Activated CD4-positive, alpha-beta memory T cell treated with anti-CD3 and anti-CD28 coated beads for 36 hours (primary cell): ENCODE measurements around the gene MYT1. TPM values are rescaled to one million over a fixed set of nuclear protein-coding genes. Genes with fewer than 3 reads are reported as not detected.
"Not testable (repeated sequence)": the region's sequence is repeated elsewhere in the genome, so short reads cannot be mapped to it uniquely, and the experiment has no call there.

Experiments
- CTCF ChIA-PET: fragments of 350-600 bp; sonication (Branson Sonifier 250); formaldehyde crosslinking; loops from one replicate; lab custom pipeline; 2021; ENCODE audit warnings: antibody characterized with exemption, inconsistent platforms; lab: Charles Lee
- POLR2A ChIA-PET: fragments of 350-600 bp; sonication (Branson Sonifier 250); formaldehyde crosslinking; loops from one replicate; lab custom pipeline; 2021; ENCODE audit warnings: antibody characterized with exemption; lab: Charles Lee
- DNase-seq: peaks from one replicate; pipeline ENCODE4 v3.0.0-alpha.2; 2020
- H3K27ac Mint-ChIP-seq: one replicate; pipeline ENCODE4 v1.8.0; 2021; ENCODE audit warnings: mixed read lengths
- H3K27me3 Mint-ChIP-seq: one replicate; pipeline ENCODE4 v1.8.0; 2021; ENCODE audit warnings: mixed read lengths
- H3K36me3 Mint-ChIP-seq: one replicate; pipeline ENCODE4 v1.8.0; 2021; ENCODE audit warnings: mixed read lengths
- H3K4me1 Mint-ChIP-seq: one replicate; pipeline ENCODE4 v1.8.0; 2021; ENCODE audit warnings: low read depth, mixed read lengths
- H3K4me3 Mint-ChIP-seq: one replicate; pipeline ENCODE4 v1.8.0; 2021; ENCODE audit warnings: mild to moderate bottlenecking, mixed read lengths
- H3K9me3 Mint-ChIP-seq: one replicate; pipeline ENCODE4 v1.8.0; 2021; ENCODE audit warnings: mixed read lengths
- intact Hi-C: fragments of 100-400 bp; cut with micrococcal nuclease; formaldehyde crosslinking; loops from one replicate; pipeline ENCODE4 v1.15.1; 2023
- total RNA-seq, 2 experiments: library from RNA; stranded (reverse); gene quantifications; one replicate each; pipeline ENCODE4 v1.2.3, GENCODE V29; 2021

Gene MYT1
- total RNA-seq, 2 experiments from 2014 or later = not detected

- POLR2A ChIA-PET = no interaction called here
- no peak for DNase-seq
- H3K27me3 Mint-ChIP-seq = no peaks in the 10 kb centered on the region
- no peak overlapping the region for H3K27ac Mint-ChIP-seq
- peaks cover 11% of the 10 kb centered on the region for H3K36me3 Mint-ChIP-seq
- H3K9me3 Mint-ChIP-seq = no peaks in the 10 kb centered on the region
- H3K4me1 Mint-ChIP-seq = peaks cover 7% of the 10 kb centered on the region
- H3K4me3 Mint-ChIP-seq = no peak overlapping the region
- CTCF ChIA-PET = interaction anchor here (2.6 kb wide), 1 partner anchor 8 kb away, joined by 8 read pairs; no protein-coding TSS in a partner anchor
- intact Hi-C loops = no loop called here
Observed at GRCh38 chr20:64277571-64278316, 113.5 kb downstream of the MYT1 start.

- peaks cover 7% of the 10 kb centered on the region for H3K36me3 Mint-ChIP-seq
- H3K4me3 Mint-ChIP-seq = no peak overlapping the region
- ChIA-PET POLR2A (no interaction called here), CTCF (no interaction called here)
- H3K27me3 Mint-ChIP-seq = no peaks in the 10 kb centered on the region
- peaks cover 7% of the 10 kb centered on the region for H3K4me1 Mint-ChIP-seq
- no peaks in the 10 kb centered on the region for H3K9me3 Mint-ChIP-seq
- intact Hi-C loops = no loop called here
- H3K27ac Mint-ChIP-seq = no peak overlapping the region
- no peak for DNase-seq
Observed at GRCh38 chr20:64278317-64278681, 114.0 kb downstream of the MYT1 start.

DNA sequence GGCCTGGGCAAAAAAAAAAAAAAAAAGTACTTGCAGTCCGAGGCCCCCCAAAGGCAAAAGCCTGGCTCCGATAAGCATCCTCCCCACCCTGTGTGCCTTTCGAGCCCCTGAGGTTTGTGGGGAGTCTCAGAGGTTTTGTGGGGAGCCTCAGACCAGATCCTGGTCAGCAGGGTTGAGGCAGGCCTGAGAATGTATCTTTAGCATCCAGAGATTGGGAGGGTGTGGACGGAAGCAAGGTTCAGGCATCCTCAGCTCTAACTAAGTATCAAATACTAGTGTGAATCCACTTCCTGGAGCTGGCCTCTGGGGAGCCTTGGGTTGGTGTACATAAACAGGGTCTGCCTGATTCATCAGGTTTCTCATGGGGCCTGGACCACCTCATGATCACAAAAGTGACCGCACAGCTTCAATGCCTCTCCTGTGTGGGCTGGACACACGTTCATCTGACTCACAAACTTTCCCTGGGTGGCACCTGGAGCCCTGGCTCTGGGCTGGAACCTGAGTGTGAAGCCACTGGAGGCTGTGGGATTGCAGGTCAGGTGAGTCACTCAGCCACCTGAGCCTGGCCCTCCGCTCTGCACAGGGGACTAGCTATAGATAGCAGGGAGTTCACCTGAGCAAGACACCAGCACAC lies 115.7 kb downstream of the MYT1 start:
- no peak for DNase-seq
- H3K27me3 Mint-ChIP-seq = no peaks in the 10 kb centered on the region
- ChIA-PET CTCF (interaction anchor here (0.8 to 1.4 kb wide), 2 partner anchors 19 to 24 kb away, joined by 3 read pairs; no protein-coding TSS in a partner anchor), POLR2A (no interaction called here)
- intact Hi-C loops = no loop called here
- H3K27ac Mint-ChIP-seq = no peak overlapping the region
- peaks cover 7% of the 10 kb centered on the region for H3K4me1 Mint-ChIP-seq
- no peak overlapping the region for H3K4me3 Mint-ChIP-seq
- no peaks in the 10 kb centered on the region for H3K36me3 Mint-ChIP-seq
- H3K9me3 Mint-ChIP-seq = peaks cover 4% of the 10 kb centered on the region

GRCh38 chr20:64280460-64280843 lies 116.2 kb downstream of the MYT1 start:
- intact Hi-C loops = no loop called here
- H3K9me3 Mint-ChIP-seq = peaks cover 5% of the 10 kb centered on the region
- H3K4me3 Mint-ChIP-seq = no peak overlapping the region
- H3K27ac Mint-ChIP-seq = no peak overlapping the region
- POLR2A ChIA-PET = no interaction called here
- peaks cover 7% of the 10 kb centered on the region for H3K4me1 Mint-ChIP-seq
- CTCF ChIA-PET = interaction anchor here (0.8 to 1.4 kb wide), 2 partner anchors 19 to 24 kb away, joined by 3 read pairs; no protein-coding TSS in a partner anchor
- no peaks in the 10 kb centered on the region for H3K27me3 Mint-ChIP-seq
- DNase-seq = no peak
- no peaks in the 10 kb centered on the region for H3K36me3 Mint-ChIP-seq

DNA sequence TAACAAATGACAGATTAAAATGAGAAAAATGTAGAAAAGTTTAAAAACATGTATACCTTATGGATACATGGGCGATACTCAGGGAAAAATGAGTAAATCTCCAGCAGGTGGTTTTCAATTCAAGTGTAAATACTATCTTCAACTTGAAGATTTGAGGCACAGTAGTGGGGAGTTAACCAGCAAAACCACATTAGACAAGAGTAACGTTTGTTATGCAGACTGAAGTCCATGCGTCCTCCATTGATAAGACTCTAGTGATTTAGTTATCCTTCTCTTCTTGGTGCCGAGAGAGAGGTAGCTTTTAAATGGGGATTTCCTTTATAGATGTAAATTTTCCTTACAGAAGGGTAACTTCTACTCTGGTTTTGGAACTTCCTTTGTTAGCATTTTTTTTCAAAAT lies 119.4 kb downstream of the MYT1 start:
- intact Hi-C loops = no loop called here
- no peaks in the 10 kb centered on the region for H3K27me3 Mint-ChIP-seq
- no peak overlapping the region for H3K4me3 Mint-ChIP-seq
- no peaks in the 10 kb centered on the region for H3K36me3 Mint-ChIP-seq
- peaks cover 5% of the 10 kb centered on the region for H3K9me3 Mint-ChIP-seq
- no peak overlapping the region for H3K27ac Mint-ChIP-seq
- ChIA-PET POLR2A (no interaction called here), CTCF (interaction anchor here (0.7 to 4.7 kb wide), 3 partner anchors 18 to 124 kb away, joined by 3 to 61 read pairs (median 4); partner anchors contain the start of gene PCMTD2)
- peaks cover 7% of the 10 kb centered on the region for H3K4me1 Mint-ChIP-seq
- no peak for DNase-seq

DNA sequence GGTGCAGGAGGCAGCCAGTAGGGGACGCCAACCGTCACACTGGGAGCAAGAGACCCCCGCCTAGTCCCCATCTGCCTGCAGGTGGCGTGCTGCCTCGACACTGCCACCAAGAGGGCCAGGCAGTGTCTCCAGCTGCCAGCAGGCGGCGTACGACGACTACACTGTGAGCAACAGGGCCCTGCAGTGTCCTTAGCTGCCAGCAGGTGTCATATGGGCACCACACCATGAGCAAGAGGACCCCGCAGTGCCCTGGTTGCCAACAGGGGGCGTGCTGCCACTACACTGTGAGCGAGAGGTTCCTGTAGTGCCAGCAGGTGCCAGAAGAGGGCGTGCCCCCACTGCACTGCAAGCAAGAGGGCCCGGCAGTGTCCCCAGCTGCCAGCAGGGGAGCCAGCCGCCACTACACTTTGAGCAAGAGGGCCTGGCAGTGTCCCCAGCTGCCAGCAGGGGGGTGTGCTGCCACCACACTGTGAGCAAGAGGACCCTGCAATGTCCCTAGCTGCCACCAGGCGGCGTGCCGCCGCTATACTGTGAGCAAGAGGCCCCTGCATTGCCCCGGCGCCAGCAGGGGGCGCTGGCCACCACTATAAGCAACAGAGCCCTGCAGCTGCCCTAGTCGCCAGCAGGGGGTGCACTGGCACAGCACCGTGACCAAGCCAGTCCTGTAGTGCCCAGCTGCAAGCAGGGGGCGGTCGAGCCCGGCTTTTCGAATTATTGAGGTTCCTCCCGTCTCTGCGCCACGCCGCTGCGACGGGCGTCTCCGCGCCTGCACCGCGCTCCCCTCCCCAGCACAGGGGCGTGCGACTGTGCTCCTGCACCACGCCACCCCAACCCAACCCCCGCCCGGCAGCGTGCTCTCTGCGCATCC lies 121.6 kb downstream of the MYT1 start:
- H3K4me3 Mint-ChIP-seq, POLR2A ChIA-PET: not testable (repeated sequence)

GRCh38 chr20:64286447-64287263 lies 122.4 kb downstream of the MYT1 start:
- H3K9me3 Mint-ChIP-seq, H3K36me3 Mint-ChIP-seq, H3K27me3 Mint-ChIP-seq, H3K4me3 Mint-ChIP-seq, H3K27ac Mint-ChIP-seq, POLR2A ChIA-PET, H3K4me1 Mint-ChIP-seq, intact Hi-C loops, DNase-seq: not testable (repeated sequence)
- CTCF ChIA-PET = interaction anchor here (0.6 to 4.7 kb wide), 11 partner anchors 10 to 221 kb away, joined by 3 to 61 read pairs (median 4); partner anchors contain the start of genes LKAAEAR1 and PCMTD2

More for the DNA sequence above, 121.6 kb downstream of the MYT1 start:
- H3K36me3 Mint-ChIP-seq, H3K27ac Mint-ChIP-seq, intact Hi-C loops, H3K27me3 Mint-ChIP-seq, H3K9me3 Mint-ChIP-seq, H3K4me1 Mint-ChIP-seq: not testable (repeated sequence)
- CTCF ChIA-PET = interaction anchor here (0.6 to 4.7 kb wide), 13 partner anchors 10 to 220 kb away, joined by 3 to 61 read pairs (median 4); partner anchors contain the start of genes LKAAEAR1 and PCMTD2
- DNase-seq = peak; percentile 98

DNA sequence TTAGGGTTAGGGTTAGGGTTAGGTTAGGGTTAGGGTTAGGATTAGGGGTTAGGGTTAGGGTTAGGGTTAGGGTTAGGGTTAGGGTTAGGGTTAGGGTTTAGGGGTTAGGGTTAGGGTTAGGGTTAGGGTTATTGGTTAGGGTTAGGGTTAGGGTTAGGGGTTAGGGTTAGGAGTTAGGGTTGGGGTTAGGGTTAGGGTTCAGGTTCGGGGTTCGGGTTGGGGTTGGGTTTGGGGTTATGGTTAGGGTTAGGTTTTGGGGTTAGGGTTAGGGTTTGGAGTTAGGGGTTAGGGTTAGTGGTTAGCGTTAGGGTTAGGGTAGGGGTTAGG lies 123.0 kb downstream of the MYT1 start:
- POLR2A ChIA-PET, intact Hi-C loops, H3K36me3 Mint-ChIP-seq, H3K27me3 Mint-ChIP-seq, H3K4me1 Mint-ChIP-seq, H3K9me3 Mint-ChIP-seq, H3K27ac Mint-ChIP-seq, CTCF ChIA-PET, DNase-seq, H3K4me3 Mint-ChIP-seq: not testable (repeated sequence)

Other genes with a start within 250 kb of the MYT1 start
- gene UCKL1, start 208.0 kb upstream of the MYT1 start, total RNA-seq = 10 to 100 TPM; 26.6 to 29.6 TPM
- gene ZNF512B, start 194.5 kb upstream of the MYT1 start, total RNA-seq = 10 to 100 TPM; 12.5 to 13.5 TPM
- 10 to 100 TPM; 23.7 to 24.5 TPM for gene SAMD10, start 184.8 kb upstream of the MYT1 start, total RNA-seq
- 10 to 100 TPM; 62.3 to 63.1 TPM for gene PRPF6, start 183.3 kb upstream of the MYT1 start, total RNA-seq
- 1 to 10 TPM; 3.1 TPM for gene C20orf204, start 128.3 kb upstream of the MYT1 start, total RNA-seq
- not detected for gene SOX18, start 114.8 kb upstream of the MYT1 start, total RNA-seq
- gene TCEA2, start 101.3 kb upstream of the MYT1 start, total RNA-seq = 10 to 100 TPM; 27.3 to 29.9 TPM
- gene RGS19, start 84.9 kb upstream of the MYT1 start, total RNA-seq = 10 to 100 TPM; 43.2 to 44.4 TPM
- gene OPRL1, start 84.4 kb upstream of the MYT1 start, total RNA-seq = under 1 TPM; 0.63 to 0.71 TPM
- not detected for gene LKAAEAR1, start 80.1 kb upstream of the MYT1 start, total RNA-seq
- not detected for gene NPBWR2, start 56.9 kb upstream of the MYT1 start, total RNA-seq
- gene PCMTD2, start 91.3 kb downstream of the MYT1 start, total RNA-seq = 10 to 100 TPM; 32.8 to 33.7 TPM